GM18502 (cell line): ENCODE results near the gene GIMAP8.
A peak's percentile ranks its signal among the peaks of the same experiment; 100 is the strongest.

Source experiments
- ATAC-seq: cut with Tn5 transposase; IDR thresholded peaks from one replicate; pipeline ENCODE4 v1.9.1; 2021; ENCODE audit warnings: mild to moderate bottlenecking; ENCODE audit not compliant: unreplicated experiment, poor library complexity

The GIMAP8 gene

DNA sequence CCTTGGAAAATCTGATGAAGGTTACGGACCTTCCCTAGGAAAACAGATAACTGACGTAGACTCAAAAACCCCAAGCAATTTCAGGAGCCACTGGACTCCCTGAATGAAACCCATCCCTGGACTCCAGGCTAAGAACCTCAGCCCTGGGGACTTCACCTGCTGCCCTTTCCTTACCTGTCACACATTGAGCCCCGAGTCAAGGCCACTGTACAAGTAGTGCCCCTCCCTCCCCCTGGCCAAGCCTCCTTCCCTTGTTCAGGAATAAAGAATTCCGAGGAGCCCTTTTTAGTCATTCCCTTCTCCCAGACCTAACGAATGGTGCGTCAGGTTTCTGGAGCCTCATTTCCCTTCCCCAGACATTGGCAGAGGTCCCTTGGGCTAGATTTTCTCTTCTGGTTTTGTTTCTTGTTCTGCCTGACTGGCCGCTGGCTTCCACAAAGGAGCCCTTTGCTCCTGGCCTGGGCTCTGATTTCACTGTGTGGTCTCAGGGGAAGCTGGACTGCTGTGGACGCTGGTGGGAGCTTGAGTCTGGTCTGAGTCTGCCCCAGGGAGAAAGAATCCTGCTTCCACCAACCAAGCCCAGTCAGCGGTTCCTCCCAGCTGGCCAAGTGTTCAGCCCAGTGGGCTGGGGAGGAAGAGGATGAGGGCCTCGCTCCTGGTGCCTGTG, 39.6 kb upstream of the GIMAP8 start:
- no peak for ATAC-seq

DNA sequence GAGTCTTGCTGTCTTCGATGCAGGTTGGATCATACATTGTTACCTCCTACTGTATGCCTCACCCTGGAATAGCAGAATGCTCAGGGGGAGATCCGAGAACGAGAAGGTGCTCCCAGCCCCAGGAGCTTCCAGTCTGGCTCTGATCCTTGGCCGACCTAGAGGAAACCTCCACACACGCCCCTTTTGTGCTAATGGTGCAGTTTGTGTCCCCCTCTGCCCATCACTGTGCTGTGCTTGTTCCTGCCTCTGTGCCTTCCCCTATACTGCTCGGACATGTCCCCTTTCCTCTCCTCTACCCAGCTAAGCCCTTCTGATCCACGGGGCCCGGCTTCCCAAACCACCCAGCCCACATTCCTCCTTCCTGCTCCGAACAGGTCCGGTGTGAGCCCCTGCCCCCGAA, 38.8 kb upstream of the GIMAP8 start:
- no peak for ATAC-seq

DNA sequence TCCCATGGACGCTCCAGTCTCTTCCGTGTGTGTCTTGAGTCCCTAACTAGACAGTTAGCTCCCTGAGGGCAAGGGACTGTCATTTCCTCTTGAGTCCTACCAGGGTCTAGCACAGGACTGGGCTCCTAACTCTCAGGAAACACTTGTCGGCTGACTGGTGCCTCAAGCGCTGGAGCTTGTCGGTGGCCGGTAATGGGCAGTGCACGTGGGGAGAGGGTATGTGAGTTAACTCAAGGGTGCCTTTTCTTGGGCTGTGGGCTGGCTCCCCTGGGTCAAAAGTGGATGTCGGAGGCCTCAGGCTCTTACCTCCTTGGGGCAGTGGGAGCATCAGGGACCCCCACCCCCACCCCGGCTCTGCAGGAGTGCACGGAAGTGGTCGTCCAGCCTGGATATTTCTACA, 38.4 kb upstream of the GIMAP8 start:
- no peak for ATAC-seq

DNA sequence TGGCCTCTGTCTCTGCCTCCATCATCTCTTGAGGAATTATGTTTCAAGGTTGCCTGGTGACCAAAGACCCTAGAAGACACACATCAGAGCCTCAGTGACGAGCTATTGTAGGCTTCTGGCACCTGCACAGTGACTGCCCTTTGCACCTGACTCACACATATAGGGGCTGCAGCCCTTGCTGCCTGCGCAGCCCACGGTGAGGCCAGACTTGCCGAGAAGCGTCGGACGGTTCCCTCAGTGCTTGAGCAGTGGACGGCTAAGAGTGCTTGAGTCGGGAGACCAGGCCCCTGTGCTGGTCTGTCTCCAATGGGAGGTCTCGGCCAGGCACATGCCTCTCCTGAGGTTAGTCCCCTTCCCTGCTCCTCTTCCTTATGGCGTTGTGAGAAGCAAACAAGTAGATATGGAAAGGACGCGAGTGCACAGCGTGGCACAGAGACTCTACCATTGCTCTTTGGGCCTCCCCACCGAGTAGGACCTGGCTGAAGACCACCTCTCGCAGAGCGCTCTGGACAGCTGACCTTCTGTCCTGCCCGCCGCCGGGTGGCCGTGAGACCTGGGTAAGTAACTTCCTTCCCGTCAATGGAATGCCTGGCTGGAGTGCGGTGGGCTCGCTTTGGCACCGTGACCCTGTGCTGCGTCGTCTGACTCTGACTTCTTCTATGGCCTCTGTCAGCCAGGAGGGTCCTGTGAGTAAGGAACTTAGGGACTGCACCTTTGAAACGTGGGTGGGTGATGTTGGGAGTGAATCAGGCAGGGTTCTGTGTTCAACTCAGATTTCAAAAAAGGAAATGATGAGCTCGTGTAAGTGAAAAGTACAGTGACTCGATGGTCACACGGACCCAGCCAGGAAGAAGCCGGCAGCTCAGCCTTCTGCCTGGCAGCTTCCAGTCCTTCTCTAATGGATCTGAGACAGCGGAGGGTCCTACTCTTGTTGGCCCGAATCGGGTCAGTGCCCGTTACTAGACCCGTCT, 37.6 kb upstream of the GIMAP8 start:
- ATAC-seq, result no peak

DNA sequence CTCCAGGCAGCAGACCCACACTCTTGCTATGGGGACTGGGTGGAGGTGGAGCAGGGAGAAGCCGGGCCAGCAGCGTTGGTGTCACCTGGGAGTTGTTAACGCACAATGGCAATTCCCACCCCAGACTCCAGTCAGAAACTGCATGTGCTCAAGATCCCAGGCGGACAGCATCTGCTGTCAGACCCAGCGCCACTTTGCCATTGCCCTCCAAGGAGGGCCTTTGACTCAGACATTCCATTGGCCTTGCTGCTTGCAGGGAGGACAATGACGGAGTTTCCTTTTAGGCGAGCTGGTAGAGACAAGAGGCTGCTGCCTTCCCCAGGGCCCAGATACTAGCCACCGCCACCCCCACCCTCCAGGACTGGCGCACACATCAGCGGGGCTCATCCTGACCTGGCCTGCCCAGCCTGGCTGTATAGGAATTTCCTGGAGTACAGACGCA, 36.8 kb upstream of the GIMAP8 start:
- ATAC-seq, result no peak

DNA sequence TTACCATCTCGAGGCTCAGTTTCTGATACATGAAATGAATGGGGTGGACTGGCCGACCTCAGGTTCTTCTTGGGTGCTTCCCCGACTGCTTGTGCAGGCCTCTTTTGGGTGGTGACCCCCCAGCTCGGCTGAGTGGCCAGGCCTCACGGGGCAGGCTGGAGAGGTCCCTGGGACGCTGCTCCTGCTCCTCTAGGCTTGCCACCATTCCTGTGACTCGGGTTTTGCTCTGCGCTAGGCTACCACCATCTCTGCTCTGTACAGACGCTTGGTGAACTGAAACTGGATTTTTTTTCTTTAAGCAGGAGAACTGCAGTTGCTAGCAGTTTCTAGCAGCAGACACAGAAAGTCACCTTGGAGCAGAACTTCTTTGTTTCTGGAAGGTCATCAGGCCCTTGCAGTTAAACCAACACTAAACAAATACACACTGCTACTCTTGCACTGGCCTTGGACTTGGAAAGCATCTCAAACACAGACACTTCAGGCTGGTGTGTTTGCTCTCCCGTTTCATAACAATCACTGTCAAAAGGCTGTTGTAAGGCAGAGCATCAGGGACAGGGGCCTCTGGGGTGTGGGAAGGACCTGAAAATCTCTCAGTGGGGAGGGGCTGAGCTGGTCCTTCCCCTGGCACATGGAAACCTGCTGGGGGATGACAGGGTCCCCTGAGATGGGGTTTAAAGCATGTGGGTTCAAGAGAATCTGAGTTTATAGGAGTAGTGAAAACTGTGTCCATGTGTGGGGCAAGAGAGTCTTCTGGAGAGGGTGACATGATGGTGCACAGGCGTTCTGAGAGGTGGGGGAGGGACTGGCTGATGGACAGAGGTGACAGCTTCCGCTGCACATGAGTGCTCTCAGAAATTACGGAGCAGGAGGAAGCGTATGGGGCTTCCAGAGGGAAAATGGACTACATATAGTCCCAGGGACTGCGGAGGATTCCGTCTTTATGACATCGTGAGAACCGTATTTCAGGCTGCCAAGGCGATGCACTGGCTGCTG, 35.0 kb upstream of the GIMAP8 start:
- no peak for ATAC-seq

DNA sequence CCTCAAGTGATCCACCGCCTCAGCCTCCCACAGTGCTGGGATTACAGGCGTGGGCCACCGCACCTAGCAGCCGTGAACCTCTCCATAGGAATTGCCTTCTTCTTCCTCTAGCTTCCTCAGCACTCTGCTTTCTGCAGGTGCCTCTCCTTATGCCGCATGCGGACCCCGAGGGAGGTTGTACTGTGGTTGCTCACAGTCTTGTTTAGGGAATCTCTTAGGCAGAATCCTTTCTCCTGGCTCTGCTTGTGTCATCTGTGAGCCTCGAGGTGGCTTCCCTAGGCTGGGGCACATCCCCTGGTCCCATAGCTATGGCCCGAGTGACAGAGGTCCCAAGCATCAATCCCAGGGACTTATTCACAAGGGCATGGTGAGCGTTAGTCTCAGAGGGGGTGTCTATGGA, 33.2 kb upstream of the GIMAP8 start:
- no peak for ATAC-seq

DNA sequence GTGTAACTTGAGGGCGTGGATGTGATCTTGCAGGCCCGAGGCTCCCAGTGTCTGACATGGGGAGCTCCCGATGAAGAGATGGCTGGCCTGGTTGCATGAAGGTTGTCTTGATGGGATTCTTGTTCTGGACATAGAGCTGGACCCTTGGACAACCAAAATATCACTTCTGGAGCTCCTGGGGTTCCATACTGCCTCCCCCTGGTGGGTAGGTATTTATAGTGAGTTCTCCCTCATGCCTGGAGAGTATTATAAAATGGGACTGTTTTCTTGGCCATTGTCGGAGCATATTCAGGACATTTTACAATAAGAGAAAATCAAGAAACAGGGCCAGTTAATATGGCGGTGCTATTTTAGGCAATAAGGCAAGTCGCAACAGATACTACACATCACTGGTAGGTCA, 32.6 kb upstream of the GIMAP8 start:
- ATAC-seq, result no peak

DNA sequence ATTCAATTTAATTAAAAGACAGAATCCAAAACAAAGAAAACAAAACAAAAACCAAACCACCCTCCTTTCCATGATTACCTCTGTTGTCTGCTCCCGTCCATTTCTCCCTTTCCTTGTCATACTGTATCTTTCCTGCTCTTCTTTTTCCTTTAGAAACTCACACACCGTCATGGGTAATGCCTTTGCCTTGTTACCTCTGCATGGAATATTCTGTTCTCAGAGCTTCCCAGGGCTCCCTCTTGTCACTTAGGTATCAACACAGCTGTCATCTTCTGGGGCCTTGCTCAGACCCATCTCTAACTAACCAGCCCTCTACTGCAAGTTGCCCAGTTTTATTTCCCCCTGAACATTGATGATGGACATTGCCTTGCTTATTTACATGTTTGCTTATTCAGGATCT, 30.2 kb upstream of the GIMAP8 start:
- ATAC-seq, result no peak

DNA sequence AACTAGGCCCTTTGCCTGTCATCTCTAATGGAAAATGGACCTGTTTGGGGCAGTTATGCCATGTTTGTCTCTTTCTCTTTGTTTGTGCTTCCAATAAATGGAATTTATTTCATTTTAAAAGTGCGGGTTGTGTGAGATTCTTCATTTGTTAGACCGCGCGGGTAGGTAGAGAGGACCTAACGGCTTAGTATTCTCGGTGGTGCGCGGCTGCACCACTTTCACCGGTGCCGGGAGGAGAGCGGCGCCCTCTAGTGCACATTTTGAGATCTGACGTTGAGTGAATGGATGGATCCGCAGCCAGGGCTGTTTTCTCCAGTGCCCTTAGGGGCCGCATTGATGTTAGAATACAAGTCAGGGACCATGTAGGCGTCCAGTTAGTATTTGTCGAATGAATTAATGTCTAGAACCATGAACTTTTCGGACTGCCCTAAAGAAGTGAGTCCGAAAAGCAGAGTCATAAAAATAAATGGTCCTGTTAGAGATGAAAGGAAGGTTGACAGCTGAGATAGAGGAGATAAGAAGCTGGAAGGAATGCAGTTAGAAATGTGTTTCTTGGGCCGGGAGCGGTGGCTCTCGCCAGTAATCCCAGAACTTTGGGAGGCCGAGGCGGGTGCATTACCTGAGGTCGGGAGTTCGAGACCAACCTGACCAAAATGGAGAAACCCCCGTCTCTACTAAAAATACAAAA, 29.3 kb upstream of the GIMAP8 start:
- ATAC-seq, result peak; percentile 95

DNA sequence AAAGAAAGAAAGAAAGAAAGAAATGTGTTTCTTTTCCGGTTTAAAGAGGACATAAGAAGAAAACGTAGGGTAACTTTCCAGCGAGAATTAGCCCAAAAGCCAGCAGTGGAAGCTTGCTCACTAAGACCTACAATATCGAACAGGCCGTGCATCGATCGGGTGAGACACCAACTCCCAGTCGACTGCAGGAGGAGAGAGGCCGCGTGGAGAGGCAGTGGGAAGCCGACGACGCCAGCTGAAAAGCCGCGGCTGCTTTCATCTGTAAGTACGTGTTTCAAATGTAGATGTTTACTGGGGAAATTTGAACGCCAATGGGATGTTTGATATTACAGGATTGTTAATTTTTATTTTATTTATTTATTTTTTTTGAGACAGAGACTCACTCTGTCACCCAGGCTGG, 28.6 kb upstream of the GIMAP8 start:
- ATAC-seq, result no peak

DNA sequence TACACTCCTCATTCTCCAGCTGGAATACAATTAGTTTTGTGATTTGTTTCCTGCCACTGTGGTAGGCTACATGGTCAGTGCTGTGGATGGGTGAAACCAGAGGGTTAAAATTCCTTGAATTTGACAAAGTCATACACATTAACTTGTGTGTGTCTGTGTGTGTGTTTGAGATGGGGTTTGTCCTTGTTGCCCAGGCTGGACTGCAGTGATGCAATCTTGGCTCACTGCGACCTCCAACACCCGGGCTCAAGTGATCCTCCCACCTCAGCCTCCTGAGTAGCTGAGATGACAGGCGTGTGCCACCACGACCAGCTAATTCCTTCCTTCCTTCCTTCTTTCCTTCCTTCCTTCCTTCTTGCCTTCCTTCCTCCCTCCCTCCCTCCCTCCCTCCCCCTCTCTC, 24.8 kb upstream of the GIMAP8 start:
- no peak for ATAC-seq

DNA sequence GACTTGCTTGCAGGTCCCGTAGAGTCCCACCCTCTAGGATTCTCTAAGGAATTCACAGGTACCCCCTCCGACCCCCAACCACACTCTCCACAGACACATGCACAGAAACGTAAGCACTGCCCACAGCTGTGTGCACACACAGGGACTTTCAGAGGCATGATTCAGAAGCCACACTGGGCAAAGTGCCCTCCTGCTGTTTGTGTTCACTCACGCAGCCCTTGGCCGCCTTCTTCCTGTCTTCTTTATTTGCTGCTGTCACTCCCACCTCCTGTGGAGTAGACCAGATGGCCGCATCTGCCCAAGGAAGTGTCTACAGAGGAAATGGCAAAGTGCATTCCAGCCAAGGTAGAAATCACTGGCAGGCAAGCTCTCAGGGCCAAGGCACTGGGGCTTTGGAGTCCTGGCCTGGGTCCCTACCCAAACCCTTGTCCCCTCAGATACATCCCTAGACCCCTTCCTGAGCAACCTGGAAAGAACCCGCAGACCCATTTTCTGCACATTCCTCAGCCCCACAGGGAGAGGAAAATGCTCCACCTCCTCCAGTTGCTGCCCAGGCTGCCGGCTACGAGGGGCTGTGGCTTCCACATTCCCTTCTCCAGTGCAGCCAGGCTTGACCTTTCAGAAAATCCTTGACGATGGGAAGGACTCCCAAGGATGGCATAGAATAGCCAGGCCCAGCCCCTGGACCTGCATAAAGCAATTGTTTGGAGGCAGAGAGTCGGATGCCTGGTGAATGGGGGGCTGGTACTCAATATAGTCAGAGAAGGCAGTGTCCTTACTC, 21.6 kb upstream of the GIMAP8 start:
- peak; percentile 64 for ATAC-seq

DNA sequence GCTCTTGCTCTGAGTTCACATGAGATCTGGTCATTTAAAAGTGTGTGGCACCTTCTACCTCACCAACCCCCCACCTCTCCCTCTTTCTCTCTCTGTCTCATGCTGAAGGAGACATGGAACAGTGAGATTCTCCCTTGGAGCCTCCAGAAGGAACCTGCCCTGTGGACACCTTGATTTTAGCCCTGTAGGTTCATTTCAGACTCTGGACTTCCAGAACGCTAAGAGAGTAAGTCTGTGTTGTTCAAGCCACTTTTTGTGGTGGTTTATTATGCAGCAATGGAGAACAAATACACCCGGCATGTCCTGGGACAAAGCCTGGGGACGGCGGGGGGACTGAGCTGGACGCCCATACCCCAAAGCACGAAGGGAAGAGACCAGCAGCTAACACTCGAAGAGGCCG, 20.7 kb upstream of the GIMAP8 start:
- ATAC-seq, result no peak

DNA sequence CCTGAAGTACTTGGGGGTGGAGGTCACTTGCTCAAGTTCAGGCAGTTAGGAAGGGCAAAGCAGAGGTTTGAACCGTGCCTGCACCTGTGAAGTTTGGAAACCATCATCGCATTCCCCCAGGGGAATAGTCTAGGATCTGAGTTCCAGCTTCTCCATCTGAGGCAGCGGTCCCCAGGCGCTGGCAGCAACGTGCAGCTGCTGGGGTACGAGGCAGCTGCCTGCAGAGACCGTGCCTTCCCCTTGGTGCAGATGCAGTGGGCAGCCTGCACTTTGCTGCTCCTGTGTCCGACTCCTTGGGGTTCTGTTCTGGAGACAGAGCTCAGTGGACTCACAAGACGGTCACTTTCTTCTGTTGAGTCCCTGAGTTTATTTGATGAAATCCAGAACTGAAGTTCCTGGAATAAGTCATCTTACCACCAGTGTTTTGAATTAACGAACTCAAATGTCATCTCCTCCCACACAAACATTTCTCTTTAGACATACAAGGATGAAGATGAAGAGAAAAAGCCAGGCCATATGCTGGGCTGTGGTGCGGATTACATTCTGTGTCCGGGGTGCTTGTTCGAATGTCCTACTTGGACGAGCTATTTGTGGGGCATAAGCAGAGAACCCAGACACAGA, 19.9 kb upstream of the GIMAP8 start:
- no peak for ATAC-seq

DNA sequence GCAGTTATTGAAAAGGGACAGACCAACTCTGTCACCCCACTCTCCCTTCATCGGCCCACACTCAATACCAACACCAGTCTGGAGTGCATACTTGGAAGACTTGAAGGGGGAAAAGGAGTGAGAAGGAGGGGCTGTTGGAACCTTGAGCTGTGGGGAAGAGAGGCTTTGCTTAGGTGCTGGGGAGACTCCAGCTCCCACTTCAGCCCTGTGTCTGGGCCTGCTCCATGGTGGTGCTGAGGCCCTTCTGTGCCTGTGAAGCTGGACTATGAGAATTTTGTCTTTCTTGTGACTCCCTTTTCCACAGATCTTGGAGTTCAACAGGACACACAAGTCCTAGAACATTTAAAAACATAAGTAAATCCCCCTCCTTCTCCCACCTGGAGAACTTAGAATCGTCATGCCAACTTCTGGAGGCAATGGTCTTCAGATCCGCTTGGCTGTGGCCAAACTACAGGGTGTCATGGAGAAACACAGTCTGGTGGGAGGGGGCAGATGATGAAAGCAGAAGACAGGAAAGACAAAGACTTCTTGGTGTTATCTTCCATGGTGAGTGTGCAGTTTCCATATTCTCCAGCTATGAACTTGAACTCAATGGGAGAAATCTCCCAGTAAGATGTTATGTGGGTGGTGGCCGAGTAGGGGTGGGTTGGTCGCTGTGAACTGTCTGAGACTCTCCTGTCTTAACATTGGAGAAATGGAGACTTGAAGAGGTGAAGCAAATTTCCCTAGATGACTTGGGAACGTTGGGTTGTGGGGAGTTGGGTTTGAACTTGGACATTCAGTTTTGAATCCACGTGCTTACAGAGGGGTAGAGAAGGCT, 18.4 kb upstream of the GIMAP8 start:
- ATAC-seq, result no peak

DNA sequence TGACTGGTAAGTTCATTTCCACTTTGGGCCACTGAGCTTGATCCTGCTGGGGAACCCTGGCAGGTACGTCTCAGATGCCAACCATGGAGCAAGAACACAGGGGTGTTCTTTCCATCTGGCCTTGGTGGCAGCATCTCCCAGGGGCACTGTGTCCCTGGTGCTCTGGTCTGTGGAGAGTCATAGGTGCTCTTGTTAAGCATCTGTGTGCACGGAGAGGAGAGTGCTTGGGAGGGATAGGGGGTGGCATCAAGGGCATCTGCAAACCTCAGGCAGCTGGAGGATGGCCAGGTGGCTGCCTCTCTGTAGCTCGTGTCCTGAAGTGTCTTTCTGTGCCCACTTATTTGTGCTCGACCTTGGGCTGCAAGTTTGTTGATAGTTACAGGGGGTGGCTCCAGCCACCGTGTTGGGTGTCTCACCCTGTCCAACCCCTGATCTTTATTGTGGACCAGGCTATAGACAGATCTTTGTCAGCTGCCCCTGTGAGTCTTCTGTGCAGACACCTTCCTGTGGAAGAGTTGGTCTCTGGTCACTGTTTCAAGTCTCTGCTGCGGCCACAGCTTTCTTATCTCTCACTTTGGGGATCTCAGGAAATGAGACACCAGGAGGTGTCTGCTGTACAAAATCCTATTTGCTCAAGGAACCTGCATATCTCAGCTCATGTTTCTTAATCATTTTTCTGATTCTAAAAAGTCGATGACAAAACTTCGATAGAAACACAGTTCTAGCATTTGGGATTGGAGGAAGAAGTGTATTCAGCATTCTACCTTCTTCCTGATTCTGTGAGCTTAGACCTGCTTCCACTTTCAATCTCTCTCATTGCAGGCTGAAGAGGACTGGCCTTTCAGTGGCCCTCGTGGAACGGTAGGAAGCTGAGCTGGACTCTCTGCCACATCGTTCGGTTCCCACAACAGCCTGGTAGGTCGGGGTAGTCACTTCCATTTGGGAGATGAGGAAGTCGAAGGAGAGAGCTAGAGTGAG, 17.2 kb upstream of the GIMAP8 start:
- ATAC-seq, result peak; percentile 29
